CMK (cell line): ENCODE measurements around the gene ELAC2.
"Not testable (repeated sequence)": the region's sequence is repeated elsewhere in the genome, so short reads cannot be mapped to it uniquely, and the experiment has no call there.

Experiments
- DNase-seq: peaks from one replicate; pipeline ENCODE4 v3.0.0-alpha.2; 2010; ENCODE audit warnings: low read depth

The ELAC2 gene

DNA sequence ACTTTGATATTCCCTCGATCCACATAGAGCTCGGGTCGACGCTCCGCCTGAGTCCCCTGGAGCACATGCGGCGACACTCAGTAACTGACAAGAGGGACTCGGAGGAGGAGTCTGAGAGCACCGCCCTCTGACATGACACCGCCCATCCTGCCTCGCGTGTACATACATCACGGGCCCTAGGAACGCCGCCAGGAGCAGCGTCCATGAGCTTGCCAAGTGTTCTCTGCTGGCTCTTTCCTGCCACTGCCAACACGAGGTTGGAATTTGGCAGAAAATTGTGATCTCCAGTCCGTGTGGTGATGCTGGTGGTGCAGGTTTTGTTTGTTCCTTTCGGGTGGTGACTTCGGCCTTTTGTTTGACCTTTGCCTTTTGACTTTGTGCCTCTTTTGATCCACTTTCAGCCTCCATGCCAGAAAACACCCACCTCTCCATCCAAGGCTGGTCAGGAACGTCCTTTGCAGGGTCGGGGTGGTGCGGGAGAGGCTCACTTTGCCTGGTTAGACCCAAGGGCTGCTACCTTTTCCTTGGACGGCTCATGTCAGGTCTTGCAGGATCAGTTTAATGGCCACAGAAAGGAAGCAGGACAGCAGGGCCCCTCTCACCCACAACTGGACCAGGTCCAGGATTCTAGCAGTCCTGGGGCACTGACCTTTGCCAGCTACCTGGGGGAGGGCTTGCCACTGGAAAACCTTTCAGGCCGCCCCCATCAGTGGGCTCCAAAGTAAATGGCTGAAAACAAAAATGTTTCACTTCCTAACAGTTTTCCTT lies 27.6 kb downstream of the ELAC2 start:
- DNase-seq = no peak

DNA sequence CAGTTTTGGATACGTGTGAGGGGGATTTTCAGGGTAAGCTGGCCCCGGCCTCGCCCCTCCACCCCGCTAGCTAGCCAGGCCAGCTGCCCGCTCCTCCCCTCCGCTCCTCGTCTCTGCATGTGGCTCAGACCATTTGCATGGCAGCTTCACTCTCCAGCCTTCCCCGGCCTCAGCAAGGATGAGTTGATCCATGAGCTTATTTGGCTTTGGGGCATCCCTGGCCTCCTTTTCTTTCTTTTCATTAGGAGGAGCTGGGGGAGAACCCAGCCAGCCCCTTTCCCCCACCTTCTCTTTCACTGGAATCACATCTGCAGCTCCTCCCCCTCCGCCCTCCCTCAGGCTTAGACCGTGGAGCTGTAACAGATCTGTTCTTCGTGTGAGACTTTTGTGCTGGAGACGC lies 30.7 kb downstream of the ELAC2 start:
- DNase-seq = no peak

DNA sequence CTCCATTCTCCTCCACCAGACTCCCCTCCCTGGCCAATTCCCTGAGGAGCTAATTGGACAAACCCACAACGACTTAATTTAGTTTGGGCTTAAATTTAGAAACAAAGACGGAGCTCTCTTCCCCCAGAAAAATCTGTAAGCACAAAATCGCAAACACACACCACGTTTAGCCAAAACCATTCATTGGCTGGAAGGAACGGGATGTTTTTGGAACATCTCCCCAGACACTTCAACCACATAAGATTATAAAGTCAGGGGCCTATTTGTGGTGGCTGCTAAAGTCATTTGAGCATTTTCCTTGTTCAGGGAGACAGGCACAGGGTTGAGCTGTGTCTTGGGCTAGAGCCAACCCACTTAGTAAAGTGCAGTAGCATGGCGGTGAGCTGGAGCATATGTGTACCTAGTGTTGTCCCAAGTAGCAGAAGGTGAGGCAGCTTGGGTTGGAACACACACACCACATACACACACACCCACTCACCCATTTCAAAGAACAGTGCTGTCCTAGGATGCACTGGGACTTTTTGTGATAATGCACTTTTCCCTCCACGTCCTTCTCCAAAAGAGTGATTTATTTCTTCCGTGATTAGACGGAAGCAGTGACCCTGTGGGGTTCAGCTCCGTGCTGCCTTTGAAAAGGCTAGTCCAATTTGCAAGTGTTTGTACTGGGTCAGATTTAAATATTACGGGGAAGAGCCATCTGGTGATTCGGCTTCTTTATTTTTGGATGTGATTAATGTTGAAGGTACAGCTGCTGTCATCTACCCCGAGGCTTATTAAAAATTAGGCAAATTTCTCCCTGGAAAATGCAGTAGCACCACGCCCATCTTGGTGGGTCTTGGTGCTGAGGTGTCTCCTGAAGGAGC lies 32.2 kb downstream of the ELAC2 start:
- no peak for DNase-seq

DNA sequence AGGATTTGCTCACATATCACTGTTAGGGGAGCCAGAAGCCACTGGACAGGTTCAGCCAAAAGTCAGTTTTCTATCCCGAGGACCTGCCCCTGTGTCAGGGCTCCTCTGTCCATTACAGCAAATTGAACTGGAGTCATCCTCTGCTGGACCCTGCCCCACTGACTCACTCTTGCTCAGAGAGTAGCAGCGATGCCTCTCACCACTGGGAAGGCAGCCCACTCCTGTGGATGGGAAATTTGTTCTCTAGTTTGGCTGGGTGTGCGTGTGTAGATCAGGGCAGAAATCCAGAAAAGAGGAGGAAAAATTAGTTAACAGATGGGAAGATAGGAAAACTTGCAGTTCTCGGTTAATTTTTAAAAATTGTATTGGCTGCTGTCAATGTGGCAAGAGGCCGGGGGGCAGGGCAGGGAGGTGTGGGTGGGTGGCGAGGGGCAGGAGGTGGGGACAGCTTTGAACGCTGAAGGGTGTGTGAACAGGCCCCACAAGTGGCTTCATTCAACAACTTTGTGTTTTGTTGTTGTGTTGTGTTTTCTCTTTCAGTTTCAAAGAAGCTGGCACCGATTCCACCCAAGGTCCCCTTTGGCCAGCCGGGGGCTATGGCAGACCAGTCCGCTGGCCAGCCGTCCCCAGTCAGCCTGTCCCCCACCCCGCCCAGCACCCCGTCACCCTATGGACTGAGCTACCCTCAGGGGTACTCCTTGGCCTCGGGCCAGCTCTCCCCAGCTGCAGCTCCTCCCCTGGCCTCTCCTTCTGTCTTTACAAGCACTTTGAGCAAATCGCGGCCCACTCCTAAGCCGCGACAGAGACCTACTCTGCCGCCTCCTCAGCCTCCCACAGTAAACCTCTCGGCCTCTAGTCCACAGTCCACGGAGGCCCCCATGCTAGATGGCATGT lies 33.6 kb downstream of the ELAC2 start:
- no peak for DNase-seq

DNA sequence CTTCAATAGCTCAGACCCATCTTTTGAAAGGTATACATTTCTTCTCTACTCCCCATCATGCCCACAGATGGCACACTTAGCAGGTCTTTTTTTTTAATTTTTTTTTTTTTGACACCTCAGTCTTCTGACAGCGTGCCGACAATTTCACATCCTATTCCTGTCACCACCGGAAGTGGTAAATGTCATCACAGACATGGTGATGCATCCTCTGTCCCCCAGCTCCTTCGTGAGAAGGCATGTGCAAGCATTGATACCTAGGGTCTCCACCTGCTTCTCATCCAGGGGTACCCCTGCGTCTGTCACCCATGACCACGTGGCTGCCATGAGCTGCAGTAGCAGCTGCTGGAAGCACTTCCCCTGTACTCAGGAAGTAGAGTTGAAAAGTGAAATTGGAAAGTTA lies 35.6 kb downstream of the ELAC2 start:
- DNase-seq = no peak

DNA sequence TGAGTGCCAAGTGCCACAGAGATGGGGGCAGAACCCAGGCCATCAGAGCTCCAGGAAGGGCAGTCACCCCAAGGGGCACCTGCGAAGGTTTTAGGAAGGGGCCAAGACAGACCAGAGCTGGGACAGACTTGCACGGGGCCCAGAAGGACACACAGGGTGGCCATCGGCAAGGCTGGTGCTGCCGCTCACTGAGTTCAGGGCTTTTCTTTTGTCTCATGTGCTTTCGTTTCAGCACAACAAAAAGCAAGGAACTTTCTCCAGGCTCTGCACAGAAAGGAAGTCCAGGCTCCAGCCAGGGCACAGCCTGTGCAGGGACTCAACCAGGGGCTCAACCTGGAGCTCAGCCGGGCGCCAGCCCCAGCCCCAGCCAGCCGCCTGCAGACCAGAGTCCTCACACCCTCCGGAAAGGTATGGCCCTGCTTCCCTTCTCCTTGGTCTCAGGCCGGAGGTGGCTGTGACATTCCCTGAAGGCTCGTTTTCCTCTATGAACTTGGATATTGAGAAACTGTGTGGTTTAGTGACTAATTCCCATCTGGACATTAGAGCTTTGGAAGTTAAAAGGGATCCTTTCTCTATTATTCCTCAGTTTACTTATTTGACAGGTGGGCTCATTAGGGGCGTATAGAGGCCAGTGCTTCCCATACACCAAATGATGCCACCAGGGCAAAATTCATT lies 37.9 kb downstream of the ELAC2 start:
- DNase-seq = no peak

DNA sequence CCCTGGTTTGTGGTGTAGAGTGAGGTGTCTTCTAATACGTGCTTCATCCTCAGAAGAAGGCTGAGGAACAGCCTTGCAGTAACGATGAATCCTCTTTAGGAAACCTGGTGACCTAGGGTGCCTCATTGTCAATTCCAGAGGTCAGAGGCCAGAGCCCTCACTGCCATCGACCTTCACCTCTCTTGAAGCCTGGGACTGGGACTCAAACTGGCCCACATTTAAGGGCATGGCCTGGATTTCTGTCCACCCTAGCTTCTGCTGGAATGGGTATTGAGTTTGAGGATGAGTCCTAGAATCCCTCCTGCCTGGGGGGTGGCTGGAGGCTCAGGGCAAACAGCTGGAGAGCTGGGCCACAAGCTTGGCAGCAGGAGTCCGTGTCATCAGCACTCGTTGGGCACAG lies 38.6 kb downstream of the ELAC2 start:
- DNase-seq = no peak

DNA sequence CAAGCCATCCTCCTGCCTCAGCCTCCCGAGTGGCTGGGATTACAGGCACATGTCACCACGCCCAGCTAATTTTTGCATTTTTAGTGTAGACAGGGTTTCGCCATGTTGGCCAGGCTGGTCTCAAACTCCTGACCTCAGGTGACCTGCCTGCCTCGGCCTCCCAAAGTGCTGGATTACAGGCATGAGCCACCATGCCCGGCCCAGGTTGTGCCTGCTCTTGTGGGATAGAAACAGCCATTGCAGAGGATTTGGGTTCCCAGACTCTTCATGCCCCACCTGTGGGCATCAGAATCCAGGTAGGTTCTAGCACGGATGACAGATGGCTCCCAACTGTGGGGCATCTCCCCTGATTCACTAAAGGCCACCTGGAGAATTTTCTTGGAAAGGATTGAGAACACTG lies 39.0 kb downstream of the ELAC2 start:
- DNase-seq = not testable (repeated sequence)

DNA sequence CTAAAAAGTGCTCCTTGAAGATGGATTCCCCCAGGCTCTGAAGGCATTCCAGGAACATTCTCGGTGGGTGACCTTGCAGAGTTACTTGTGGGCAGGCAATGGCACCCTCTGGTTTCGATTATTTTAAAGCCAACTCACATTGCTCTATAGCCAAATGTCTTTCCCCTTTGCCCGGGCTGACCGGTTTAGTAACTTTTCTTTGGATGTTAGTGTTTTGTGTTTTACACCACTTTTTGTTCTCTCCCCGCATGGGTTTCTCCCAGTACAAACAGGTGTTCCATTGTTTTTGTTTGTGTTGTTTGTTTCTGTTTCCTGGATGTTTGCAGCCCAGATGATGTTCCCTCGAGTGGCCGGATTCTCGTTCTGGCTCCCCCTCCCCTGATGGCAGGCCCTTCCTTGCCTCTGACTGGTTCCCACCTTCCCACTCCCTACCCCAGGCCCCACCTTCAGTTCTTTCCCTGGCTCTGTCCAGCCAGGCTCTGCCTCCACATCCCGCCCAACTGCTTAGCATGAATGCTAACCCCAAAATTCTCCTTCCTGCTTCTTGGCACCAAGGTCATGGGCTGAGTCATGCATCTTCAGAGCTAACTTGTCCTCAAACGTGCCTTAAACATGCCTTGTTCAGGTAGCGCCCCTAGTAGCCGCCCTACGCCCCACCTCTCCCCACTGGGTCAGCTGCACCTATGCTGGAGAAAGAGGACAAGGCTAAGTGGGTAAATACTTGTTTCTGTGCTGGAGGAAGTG lies 40.6 kb downstream of the ELAC2 start:
- DNase-seq = no peak

DNA sequence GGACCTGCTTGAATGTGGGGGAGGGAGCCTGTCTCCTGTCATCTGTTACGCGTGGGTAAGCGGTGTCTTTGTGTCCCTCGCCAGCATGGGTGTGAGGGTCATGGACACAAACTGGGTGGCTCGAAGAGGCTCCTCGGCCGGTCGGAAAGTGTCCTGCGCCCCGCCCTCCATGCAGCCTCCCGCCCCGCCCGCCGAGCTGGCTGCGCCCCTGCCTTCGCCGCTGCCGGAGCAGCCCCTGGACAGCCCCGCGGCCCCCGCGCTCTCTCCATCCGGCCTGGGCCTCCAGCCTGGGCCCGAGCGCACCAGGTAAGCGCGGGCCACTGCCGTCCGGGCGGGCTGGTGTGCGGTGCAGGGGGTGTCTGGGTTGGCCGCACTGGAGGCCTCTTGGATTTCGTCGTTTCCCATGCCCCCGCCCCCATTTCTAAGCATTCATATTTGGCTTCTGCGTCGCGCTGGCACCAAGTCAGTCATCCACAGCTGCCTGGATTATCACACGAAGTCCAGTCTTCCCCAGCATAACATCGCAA lies 43.8 kb downstream of the ELAC2 start:
- DNase-seq = no peak

DNA sequence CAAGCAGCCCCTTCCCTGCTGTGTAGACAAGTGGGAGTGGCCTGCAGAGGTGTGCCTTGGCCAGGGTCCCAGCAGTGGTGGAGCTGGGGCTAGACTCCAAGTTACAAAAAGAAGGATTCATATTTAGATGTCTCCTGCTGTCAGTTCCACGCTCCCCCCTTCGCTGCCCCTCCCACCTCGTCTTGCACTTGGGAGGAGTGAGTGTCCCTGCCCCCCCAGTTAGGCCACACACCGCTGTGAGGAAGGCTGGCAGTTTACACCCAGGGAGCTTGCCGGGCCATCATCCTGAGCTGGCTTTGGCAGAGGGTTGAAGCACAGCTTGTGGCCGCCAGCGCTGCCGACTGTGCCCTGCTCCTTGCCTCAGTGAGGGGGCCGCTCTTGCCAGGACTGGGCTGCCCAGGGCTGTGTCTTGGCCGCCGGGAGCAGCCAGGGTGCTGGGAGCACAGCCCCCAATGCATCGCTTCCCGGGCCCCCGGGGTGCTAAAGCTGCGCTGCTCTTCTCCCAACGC lies 44.3 kb downstream of the ELAC2 start:
- no peak for DNase-seq

DNA sequence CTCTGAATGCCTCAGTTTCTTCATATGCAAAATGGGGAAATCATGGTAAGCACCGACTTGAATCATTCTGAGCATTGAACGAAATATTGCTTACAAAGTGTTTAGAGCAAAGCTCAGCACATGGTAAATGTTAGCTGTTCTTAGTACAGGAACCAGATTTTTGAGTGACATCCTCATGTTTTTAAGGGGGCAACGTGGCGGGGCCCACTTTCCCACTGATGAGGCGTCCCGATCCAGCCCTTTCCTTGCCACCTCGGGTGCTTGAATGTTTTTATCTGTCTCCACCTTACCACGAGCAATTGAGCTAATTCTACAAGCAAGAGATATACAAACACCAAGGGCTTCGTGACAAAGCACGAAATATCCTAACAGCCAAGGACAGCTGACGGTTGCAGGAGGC lies 49.9 kb downstream of the ELAC2 start:
- DNase-seq = no peak

DNA sequence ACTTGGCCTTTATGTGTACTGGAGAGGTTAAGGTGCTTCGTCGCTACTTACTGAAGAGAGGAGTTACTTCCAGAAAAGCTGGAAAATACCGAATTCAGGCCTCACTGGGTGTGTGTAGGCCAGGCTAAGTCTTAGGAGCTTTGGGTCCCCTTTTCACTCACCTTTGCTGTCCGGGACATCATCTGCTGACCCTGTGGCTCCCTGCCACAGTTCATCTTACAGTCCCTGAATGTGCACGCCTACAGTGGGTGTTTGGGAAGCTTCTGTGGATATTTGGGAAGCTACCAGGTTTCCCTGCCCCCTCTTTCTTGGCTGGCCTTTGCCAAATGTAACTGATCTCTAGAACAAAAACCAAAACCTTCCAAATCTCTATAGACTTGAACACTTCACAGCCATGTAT lies 51.4 kb downstream of the ELAC2 start:
- DNase-seq = no peak

DNA sequence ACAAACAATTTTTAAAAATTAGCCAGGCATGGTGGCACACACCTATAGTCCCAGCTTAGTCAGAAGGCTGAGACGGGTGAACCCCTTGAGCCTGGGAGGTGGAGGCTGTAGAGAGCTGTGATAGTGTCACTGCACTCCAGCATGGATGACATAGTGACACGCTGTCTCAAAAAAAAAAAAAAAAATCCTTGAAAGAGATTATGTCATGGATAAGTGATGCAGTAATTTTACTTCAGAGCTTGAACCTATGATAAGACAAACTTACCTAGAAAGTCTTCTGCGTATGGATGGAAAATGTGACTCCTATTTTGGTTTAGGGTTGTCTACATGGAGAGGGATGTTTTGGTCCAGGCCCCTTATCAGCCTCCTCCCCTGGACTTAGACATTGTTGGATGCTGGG lies 51.8 kb downstream of the ELAC2 start:
- DNase-seq = no peak

DNA sequence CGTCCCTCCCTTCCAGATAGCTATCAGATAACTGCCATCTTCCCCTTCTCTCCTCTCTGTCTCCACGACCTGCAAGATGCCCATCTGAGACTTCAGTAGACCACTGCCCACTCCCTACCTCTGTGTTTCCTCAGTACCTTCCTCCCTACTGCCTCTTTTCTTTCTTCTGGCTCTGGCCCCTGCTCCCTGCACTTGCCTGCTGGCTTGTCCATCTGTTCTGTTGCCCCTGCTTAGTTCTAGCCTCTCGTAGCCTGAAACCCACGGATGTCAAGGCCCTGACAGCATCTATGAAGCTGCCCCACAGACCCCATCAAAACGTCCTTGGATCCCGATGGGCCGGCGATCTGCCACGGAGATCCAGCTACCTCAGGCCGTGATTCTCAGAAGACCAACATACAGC lies 53.0 kb downstream of the ELAC2 start:
- DNase-seq = no peak

DNA sequence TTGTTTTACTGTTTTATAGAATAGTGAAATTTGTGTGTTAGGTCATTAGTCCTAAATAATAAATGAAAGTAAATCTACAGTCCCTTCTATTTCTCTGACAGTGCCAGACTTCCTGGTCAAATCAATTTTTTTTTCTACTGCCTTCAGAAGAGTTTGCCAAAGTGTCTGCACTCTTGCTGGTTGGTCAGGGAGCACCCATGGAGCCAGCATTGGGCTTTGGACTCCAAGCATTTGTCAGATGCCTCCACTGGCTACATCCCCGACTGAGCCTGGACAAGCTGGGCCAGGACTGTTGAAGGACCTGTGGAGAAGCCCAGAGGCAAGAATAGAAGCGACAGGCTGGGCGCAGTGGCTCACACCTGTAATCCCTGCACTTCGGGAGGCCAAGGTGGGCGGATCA lies 53.7 kb downstream of the ELAC2 start:
- DNase-seq = no peak

DNA sequence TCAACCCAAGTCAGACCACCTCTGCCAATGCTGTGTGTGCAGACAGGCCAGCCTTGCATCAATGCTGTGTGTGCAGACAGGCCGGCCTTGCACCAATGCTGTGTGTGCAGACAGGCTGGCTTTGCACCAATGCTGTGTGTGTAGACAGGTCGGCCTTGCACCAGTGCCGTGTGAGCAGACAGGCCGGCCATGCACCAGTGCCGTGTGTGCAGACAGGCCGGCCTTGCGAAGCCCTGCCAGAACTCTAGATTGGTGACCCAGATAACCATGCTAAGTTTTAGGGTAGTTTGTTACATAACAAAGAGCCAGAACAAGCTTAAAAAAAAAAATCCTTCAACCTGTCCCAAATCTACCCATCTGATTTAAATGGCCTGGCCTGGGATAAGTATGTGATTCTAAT lies 54.3 kb downstream of the ELAC2 start:
- DNase-seq = no peak

DNA sequence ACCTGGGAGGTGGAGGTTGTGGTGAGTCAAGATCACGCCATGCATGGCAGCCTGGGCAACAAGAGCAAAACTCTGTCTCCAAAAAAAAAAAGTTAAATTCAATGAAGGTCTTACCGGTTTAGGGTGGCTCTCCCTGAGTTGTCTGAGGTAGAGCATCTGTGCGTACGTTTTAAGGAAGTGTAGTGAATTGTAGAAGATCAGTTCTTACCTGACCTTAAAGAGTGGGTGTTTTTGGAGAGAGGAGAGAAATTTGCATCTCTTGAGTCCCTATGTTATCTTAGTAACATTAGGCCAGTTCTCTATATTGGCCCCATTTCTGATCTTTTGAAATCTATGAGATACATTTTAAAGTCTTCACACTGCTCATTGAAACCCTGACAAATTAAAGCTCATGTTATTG lies 56.2 kb downstream of the ELAC2 start:
- DNase-seq = no peak

DNA sequence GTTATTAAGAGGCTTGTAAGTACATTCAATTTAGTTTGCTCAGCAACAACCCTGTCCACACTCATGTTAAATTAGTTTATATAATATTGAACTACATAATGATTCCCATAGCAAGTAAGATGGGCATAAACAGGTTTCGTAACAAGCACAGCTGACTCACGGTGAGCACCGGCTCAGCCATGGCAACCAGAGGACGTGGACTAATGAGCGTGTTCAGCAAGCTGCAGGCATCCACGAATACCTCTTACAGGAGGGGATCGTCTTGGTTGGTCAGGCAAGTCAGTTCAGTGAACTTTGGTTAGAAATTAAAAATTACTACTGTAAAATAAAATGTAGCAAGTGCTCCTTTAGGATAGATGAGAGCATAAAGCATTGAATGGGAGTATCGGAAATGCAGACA lies 58.4 kb downstream of the ELAC2 start:
- DNase-seq = no peak

DNA sequence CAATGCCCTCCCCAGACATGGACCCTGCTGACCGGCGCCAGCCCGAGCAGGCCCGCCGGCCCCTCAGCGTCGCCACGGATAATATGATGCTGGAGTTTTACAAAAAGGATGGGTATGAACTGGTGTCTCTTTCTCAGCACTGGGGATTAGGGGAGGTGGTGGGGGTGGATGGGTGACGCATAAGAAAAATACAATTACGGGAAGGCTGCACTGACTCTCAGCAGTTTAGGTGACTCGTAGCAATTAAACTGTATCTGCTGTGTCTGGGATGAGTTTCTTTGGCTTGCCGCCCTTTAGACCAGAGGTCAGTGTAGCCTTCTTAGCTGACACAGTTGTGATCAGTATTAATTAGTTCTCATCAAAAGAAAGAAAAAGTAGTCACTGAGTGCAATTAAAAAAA lies 59.0 kb downstream of the ELAC2 start:
- DNase-seq = no peak

DNA sequence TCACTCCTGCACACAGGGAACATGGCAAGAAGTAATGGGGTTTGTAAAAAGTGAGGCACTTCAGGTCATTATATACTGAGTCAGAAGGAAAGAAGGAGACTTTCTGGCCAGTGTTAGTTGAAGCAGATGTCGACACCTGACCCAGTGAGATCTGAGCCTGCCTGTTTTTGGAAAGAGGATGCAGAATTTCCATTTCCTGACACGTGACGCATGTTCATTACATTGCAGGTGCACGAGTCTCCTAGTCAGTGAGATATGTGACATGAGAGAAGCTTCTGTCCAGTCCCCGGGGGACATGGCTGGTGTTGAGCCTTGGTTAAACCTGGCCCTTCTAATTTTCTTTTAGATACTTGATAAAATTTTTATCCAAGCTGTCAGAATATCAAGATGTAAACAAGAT lies 62.3 kb downstream of the ELAC2 start:
- no peak for DNase-seq
